ENCODE data around the gene FHL2. TPM values are rescaled to one million over a fixed set of nuclear protein-coding genes. Genes with fewer than 3 reads are reported as not detected.

Gene FHL2
- total RNA-seq, 2 experiments from 2014 or later = not detected

GRCh38 chr2:105395691-105396090, 3.2 kb downstream of the FHL2 start:
- H3K4me3 ChIP-seq (ENCODE audit: low read depth, low read length, poor library complexity, severe bottlenecking) = no peak overlapping the region
- no peak overlapping the region for H3K27ac ChIP-seq (ENCODE audit: low read depth, low read length, poor library complexity, severe bottlenecking)
- no peak for DNase-seq (ENCODE audit: low spot score)
- no peaks in the 10 kb centered on the region for H3K4me1 ChIP-seq (ENCODE audit: insufficient read depth, low read length, poor library complexity, severe bottlenecking)
- no peaks in the 10 kb centered on the region for H3K36me3 ChIP-seq (ENCODE audit: insufficient read depth, low read length)
- no peak overlapping the region for H2AFZ ChIP-seq (ENCODE audit: low read length)
- H3K79me2 ChIP-seq (ENCODE audit: insufficient read depth, low read depth, low read length) = no peaks in the 10 kb centered on the region
- no peaks in the 10 kb centered on the region for H4K20me1 ChIP-seq (ENCODE audit: insufficient read depth, low read length)
- no peaks in the 10 kb centered on the region for H3K9me2 ChIP-seq (ENCODE audit: insufficient read depth, low read length)
- TF ChIP-seq CTCF (conservative IDR thresholded peaks at IDR 0.05; ENCODE audit: low read length) (no peak), EZH2phosphoT487 (IDR thresholded peaks at IDR 0.05; ENCODE audit: borderline replicate concordance, low read depth, low read length) (no peak)
- intact Hi-C loops (cut with micrococcal nuclease; ENCODE audit: unreplicated experiment) = no loop called here
- ChIA-PET CTCF (ENCODE audit: unreplicated experiment) (no interaction called here), POLR2A (no interaction called here)
- H3K9me3 ChIP-seq (ENCODE audit: low read length) = no peaks in the 10 kb centered on the region
- no peak overlapping the region for H3K4me2 ChIP-seq (ENCODE audit: low read length)
- BruUV-seq (replicated peaks) = no TSS peak

- H3K4me1 ChIP-seq (ENCODE audit: insufficient read depth, low read length, poor library complexity, severe bottlenecking) = no peaks in the 10 kb centered on the region
- no peak for DNase-seq (ENCODE audit: low spot score)
- intact Hi-C loops (cut with micrococcal nuclease; ENCODE audit: unreplicated experiment) = no loop called here
- ChIA-PET CTCF (ENCODE audit: unreplicated experiment) (no interaction called here), POLR2A (interaction anchor here (0.5 kb wide), 1 partner anchor 235 kb away, joined by 3 read pairs; no protein-coding TSS in a partner anchor)
- no peak overlapping the region for H3K27ac ChIP-seq (ENCODE audit: low read depth, low read length, poor library complexity, severe bottlenecking)
- no peaks in the 10 kb centered on the region for H4K20me1 ChIP-seq (ENCODE audit: insufficient read depth, low read length)
- no peaks in the 10 kb centered on the region for H3K36me3 ChIP-seq (ENCODE audit: insufficient read depth, low read length)
- no peak overlapping the region for H2AFZ ChIP-seq (ENCODE audit: low read length)
- no peak overlapping the region for H3K4me3 ChIP-seq (ENCODE audit: low read depth, low read length, poor library complexity, severe bottlenecking)
- no peak overlapping the region for H3K4me2 ChIP-seq (ENCODE audit: low read length)
- H3K79me2 ChIP-seq (ENCODE audit: insufficient read depth, low read depth, low read length) = no peaks in the 10 kb centered on the region
- no TSS peak for BruUV-seq (replicated peaks)
- no peak for TF ChIP-seq EZH2phosphoT487 (IDR thresholded peaks at IDR 0.05; ENCODE audit: borderline replicate concordance, low read depth, low read length)
- no peaks in the 10 kb centered on the region for H3K9me2 ChIP-seq (ENCODE audit: insufficient read depth, low read length)
- no peaks in the 10 kb centered on the region for H3K9me3 ChIP-seq (ENCODE audit: low read length)
Observed at GRCh38 chr2:105394951-105395611, 3.8 kb downstream of the FHL2 start.

- no peaks in the 10 kb centered on the region for H4K20me1 ChIP-seq (ENCODE audit: insufficient read depth, low read length)
- BruUV-seq (replicated peaks) = no TSS peak
- no peak for DNase-seq (ENCODE audit: low spot score)
- no peak overlapping the region for H3K4me2 ChIP-seq (ENCODE audit: low read length)
- H3K79me2 ChIP-seq (ENCODE audit: insufficient read depth, low read depth, low read length) = no peaks in the 10 kb centered on the region
- H3K27ac ChIP-seq (ENCODE audit: low read depth, low read length, poor library complexity, severe bottlenecking) = no peak overlapping the region
- ChIA-PET CTCF (ENCODE audit: unreplicated experiment) (no interaction called here), POLR2A (interaction anchor here (0.7 kb wide), 1 partner anchor 95 kb away, joined by 3 read pairs; no protein-coding TSS in a partner anchor)
- H3K4me3 ChIP-seq (ENCODE audit: low read depth, low read length, poor library complexity, severe bottlenecking) = no peak overlapping the region
- TF ChIP-seq CTCF (conservative IDR thresholded peaks at IDR 0.05; ENCODE audit: low read length) (no peak), EZH2phosphoT487 (IDR thresholded peaks at IDR 0.05; ENCODE audit: borderline replicate concordance, low read depth, low read length) (no peak)
- intact Hi-C loops (cut with micrococcal nuclease; ENCODE audit: unreplicated experiment) = no loop called here
- no peaks in the 10 kb centered on the region for H3K9me2 ChIP-seq (ENCODE audit: insufficient read depth, low read length)
- H2AFZ ChIP-seq (ENCODE audit: low read length) = no peak overlapping the region
- H3K9me3 ChIP-seq (ENCODE audit: low read length) = no peaks in the 10 kb centered on the region
- H3K4me1 ChIP-seq (ENCODE audit: insufficient read depth, low read length, poor library complexity, severe bottlenecking) = no peaks in the 10 kb centered on the region
- H3K36me3 ChIP-seq (ENCODE audit: insufficient read depth, low read length) = no peaks in the 10 kb centered on the region
Observed at GRCh38 chr2:105393373-105394055, 5.3 kb downstream of the FHL2 start.

All from OCI-LY7 (cell line).